DOHH2 (cell line): ENCODE results near the gene SPTBN4.
"Not testable (repeated sequence)": the region's sequence is repeated elsewhere in the genome, so short reads cannot be mapped to it uniquely, and the experiment has no call there.

ENCODE experiments used
- H3F3A ChIP-seq: fragments of 200-600 bp; sonication (generic), shearing (Covaris generic); 2 replicates; pipeline ENCODE4 v1.6.0; 2016; ENCODE audit warnings: antibody characterized with exemption, mild to moderate bottlenecking; ENCODE audit not compliant: control insufficient read depth, insufficient read depth
- H3K27ac ChIP-seq: fragments of 200-600 bp; sonication (generic); 2 replicates; pipeline ENCODE4 v1.5.1; 2014; ENCODE audit warnings: low read depth, mild to moderate bottlenecking, low read length, moderate library complexity
- H3K27me3 ChIP-seq: fragments of 200-600 bp; sonication (generic); 2 replicates; pipeline ENCODE4 v1.6.1; 2014; ENCODE audit warnings: mild to moderate bottlenecking, low read length, mixed read lengths; ENCODE audit not compliant: control insufficient read depth
- H3K36me3 ChIP-seq: fragments of 200-600 bp; sonication (generic); 2 replicates; pipeline ENCODE4 v1.6.1; 2014; ENCODE audit warnings: mild to moderate bottlenecking, low read length, moderate library complexity, mixed read lengths; ENCODE audit not compliant: control insufficient read depth
- H3K4me1 ChIP-seq: fragments of 200-600 bp; sonication (generic); 2 replicates; pipeline ENCODE4 v1.6.1; 2014; ENCODE audit warnings: mild to moderate bottlenecking, low read length, mixed read lengths; ENCODE audit not compliant: control insufficient read depth
- H3K4me2 ChIP-seq: fragments of 200-600 bp; sonication (generic); 2 replicates; pipeline ENCODE4 v1.6.0; 2014; ENCODE audit warnings: mild to moderate bottlenecking, low read length, moderate library complexity
- H3K4me3 ChIP-seq: fragments of 200-600 bp; sonication (generic); 2 replicates; pipeline ENCODE4 v1.5.1; 2014; ENCODE audit warnings: mild to moderate bottlenecking, low read length, mixed read lengths
- H3K79me2 ChIP-seq: fragments of 200-600 bp; sonication (generic); 2 replicates; pipeline ENCODE4 v1.6.1; 2014; ENCODE audit warnings: mild to moderate bottlenecking, low read length, mixed read lengths; ENCODE audit not compliant: control insufficient read depth
- H3K9me2 ChIP-seq: fragments of 200-600 bp; sonication (generic); replicated peaks from 2 replicates; pipeline ENCODE4 v1.6.1; 2014; ENCODE audit warnings: mild to moderate bottlenecking, low read length, mixed read lengths; ENCODE audit not compliant: control insufficient read depth
- H3K9me3 ChIP-seq: fragments of 200-600 bp; sonication (generic); 2 replicates; pipeline ENCODE4 v1.6.1; 2014; ENCODE audit warnings: antibody characterized with exemption, low read length, mixed read lengths; ENCODE audit not compliant: control insufficient read depth, insufficient read depth
- H4K20me1 ChIP-seq: fragments of 200-600 bp; sonication (generic); 2 replicates; pipeline ENCODE4 v1.6.0; 2014; ENCODE audit warnings: low read depth, mild to moderate bottlenecking, antibody characterized with exemption, low read length, moderate library complexity; ENCODE audit not compliant: control insufficient read depth, insufficient read depth
- EZH2phosphoT487 ChIP-seq: fragments of 200-600 bp; sonication (generic); IDR thresholded peaks from 2 replicates; pipeline ENCODE4 v1.6.1; 2017; ENCODE audit warnings: borderline replicate concordance, mild to moderate bottlenecking, antibody characterized with exemption, low read length, moderate library complexity, mixed read lengths
- TF ChIP-seq, protein P1 (sequence below): fragments of 200-600 bp; sonication (generic); IDR thresholded peaks from one replicate; pipeline ENCODE4 v1.5.1; 2014; ENCODE audit warnings: antibody characterized with exemption, mild to moderate bottlenecking, low read depth, low read length; ENCODE audit not compliant: poor library complexity, severe bottlenecking

SPTBN4 gene

DNA sequence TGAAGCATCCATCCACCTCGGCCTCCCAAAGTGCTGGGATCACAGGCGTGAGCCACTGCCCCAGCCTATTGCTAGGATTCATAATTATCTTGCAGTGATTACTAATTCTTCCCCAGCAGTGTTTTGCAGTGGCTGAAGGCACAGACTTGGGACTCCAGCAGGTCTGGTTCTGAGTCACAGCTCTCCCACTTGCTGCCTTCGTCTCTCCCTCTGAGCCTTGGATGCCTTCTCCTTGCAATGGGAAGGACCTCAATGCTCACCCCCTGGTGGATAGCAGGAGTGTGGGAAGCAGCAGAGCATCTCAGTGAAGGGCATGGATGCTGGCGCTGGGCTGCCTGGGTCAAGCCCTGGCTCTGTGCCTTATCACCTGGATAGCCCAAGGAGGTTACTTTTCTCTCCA lies 72.3 kb downstream of the SPTBN4 start:
- H3K4me1 ChIP-seq, result no peaks in the 10 kb centered on the region
- no peaks in the 10 kb centered on the region for H3K9me2 ChIP-seq
- no peaks in the 10 kb centered on the region for H4K20me1 ChIP-seq
- H3K9me3 ChIP-seq, result no peaks in the 10 kb centered on the region
- H3K79me2 ChIP-seq, result no peaks in the 10 kb centered on the region
- H3K4me2 ChIP-seq, result no peak overlapping the region
- no peaks in the 10 kb centered on the region for H3F3A ChIP-seq
- H3K27ac ChIP-seq, result no peak overlapping the region
- H3K4me3 ChIP-seq, result no peak overlapping the region
- H3K36me3 ChIP-seq, result no peaks in the 10 kb centered on the region
- H3K27me3 ChIP-seq, result no peaks in the 10 kb centered on the region; the same call in 1 of the 2 replicates
- TF ChIP-seq, protein P1, sequence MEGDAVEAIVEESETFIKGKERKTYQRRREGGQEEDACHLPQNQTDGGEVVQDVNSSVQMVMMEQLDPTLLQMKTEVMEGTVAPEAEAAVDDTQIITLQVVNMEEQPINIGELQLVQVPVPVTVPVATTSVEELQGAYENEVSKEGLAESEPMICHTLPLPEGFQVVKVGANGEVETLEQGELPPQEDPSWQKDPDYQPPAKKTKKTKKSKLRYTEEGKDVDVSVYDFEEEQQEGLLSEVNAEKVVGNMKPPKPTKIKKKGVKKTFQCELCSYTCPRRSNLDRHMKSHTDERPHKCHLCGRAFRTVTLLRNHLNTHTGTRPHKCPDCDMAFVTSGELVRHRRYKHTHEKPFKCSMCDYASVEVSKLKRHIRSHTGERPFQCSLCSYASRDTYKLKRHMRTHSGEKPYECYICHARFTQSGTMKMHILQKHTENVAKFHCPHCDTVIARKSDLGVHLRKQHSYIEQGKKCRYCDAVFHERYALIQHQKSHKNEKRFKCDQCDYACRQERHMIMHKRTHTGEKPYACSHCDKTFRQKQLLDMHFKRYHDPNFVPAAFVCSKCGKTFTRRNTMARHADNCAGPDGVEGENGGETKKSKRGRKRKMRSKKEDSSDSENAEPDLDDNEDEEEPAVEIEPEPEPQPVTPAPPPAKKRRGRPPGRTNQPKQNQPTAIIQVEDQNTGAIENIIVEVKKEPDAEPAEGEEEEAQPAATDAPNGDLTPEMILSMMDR, result no peak
- no peak for TF ChIP-seq EZH2phosphoT487

DNA sequence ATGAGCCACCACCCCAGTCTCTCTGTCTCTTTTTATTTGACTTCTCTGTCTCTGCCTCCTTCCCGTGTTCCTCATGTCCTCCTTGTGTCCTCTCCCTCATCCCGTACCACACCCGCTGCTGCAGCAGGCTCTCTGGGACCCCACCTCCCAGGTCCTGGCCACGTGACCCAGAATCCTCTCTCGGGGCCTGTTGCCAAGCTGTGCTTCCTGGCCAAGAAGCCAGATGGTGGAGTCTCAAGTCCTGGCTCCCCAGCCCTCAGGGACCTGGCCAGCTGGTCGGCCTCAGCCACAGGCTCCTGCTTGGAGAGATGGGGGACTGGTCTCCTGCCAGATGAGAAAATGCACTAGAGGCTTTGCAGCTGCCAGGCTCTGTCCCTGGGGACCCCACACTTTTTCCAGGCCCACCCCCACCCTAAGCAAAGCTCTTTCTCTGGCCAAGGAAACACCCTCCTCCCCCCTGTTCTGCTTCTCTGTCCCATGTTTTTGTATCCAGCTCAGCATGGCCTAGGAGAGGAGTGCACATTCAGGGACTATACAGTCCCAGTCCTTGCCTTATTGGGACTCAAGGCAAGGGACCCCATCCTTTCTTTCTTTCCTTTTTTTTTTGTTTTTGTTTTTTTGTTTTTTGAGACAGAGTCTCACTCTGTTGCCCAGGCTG lies 75.5 kb downstream of the SPTBN4 start:
- no peaks in the 10 kb centered on the region; the same call in 1 of the 2 replicates for H3K9me3 ChIP-seq
- H3K27ac ChIP-seq, result no peak overlapping the region

GRCh38 chr19:40543029-40543597 lies 76.3 kb downstream of the SPTBN4 start:
- Histone ChIP-seq H3K27ac (no peak overlapping the region), H3K27me3 (no peaks in the 10 kb centered on the region)
- TF ChIP-seq, protein P1, result no peak
- no peak for TF ChIP-seq EZH2phosphoT487

More for the DNA sequence above, 75.5 kb downstream of the SPTBN4 start:
- H4K20me1 ChIP-seq, result no peaks in the 10 kb centered on the region
- H3K4me1 ChIP-seq, result no peaks in the 10 kb centered on the region
- H3F3A ChIP-seq, result no peaks in the 10 kb centered on the region
- H3K27me3 ChIP-seq, result no peaks in the 10 kb centered on the region
- no peaks in the 10 kb centered on the region for H3K79me2 ChIP-seq
- H3K4me2 ChIP-seq, result no peak overlapping the region
- H3K36me3 ChIP-seq, result no peaks in the 10 kb centered on the region
- H3K9me2 ChIP-seq, result no peaks in the 10 kb centered on the region
- TF ChIP-seq EZH2phosphoT487, result no peak
- TF ChIP-seq, protein P1, result no peak
- no peak overlapping the region for H3K4me3 ChIP-seq

DNA sequence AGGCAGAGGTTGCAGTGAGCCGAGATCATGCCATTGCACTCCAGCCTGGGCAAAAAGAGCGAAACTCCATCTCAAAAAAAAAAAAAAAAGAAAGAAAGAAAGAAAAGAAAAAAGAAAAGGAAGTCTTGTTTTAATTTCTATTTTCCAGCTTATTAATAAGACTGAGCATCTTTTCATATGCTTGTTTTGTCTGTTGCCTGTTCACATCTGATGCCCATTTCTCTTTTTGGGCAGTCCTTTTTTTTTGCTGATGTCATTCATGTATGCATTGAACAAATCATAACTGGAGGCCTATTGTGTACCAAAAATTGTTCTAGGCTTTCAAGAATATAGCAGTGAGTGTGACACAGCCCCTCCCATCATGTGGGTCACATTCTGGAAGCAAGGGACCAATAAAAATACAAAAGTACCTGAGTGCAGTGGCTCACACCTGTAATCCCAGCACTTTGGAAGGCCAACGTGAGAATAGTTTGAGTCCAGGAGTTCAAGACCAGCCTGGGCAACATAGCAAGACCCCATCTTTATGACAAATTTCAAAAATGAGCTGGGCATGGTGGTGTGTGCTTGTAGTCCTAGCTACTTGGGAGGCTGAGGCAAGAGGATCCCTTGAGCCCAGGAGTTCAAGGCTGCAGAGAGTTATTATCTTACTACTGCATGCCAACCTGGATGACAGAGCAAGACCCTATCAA lies 79.5 kb downstream of the SPTBN4 start:
- not testable (repeated sequence) for H3K79me2 ChIP-seq, H3K4me3 ChIP-seq, H3K4me2 ChIP-seq, H3K27me3 ChIP-seq, H3K27ac ChIP-seq, H3K9me3 ChIP-seq, H3K4me1 ChIP-seq, H3K9me2 ChIP-seq, H4K20me1 ChIP-seq, H3F3A ChIP-seq, H3K36me3 ChIP-seq

More at GRCh38 chr19:40543029-40543597, 76.3 kb downstream of the SPTBN4 start:
- H3K4me3 ChIP-seq, result no peak overlapping the region
- H3K9me2 ChIP-seq, result no peaks in the 10 kb centered on the region
- no peaks in the 10 kb centered on the region for H3K36me3 ChIP-seq
- no peaks in the 10 kb centered on the region for H4K20me1 ChIP-seq
- H3K4me1 ChIP-seq, result no peaks in the 10 kb centered on the region
- H3K4me2 ChIP-seq, result no peak overlapping the region
- no peaks in the 10 kb centered on the region; the same call in 1 of the 2 replicates for H3K9me3 ChIP-seq
- no peaks in the 10 kb centered on the region for H3K79me2 ChIP-seq
- no peaks in the 10 kb centered on the region for H3F3A ChIP-seq

DNA sequence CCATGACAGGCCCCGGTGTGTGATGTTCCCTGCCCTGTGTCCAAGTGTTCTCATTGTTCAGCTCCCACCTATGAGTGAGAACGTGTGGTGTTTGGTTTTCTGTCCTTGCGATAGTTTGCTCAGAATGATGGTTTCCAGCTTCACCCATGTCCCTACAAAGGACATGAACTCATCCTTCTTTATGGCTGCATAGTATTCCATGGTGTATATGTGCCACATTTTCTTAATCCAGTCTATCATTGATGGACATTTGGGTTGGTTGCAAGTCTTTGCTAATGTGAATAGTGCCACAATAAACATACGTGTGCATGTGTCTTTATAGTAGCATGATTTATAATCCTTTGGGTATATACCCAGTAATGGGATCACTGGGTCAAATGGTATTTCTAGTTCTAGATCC lies 80.4 kb downstream of the SPTBN4 start:
- not testable (repeated sequence) for H3K4me3 ChIP-seq, H4K20me1 ChIP-seq, H3K9me2 ChIP-seq, H3K4me2 ChIP-seq, H3K79me2 ChIP-seq, H3K27ac ChIP-seq, H3K4me1 ChIP-seq, H3K27me3 ChIP-seq, H3K36me3 ChIP-seq, H3K9me3 ChIP-seq, H3F3A ChIP-seq
